Endothelial cell of umbilical vein (primary cell): ENCODE results near the gene HABP2. TPM values are rescaled to one million over a fixed set of nuclear protein-coding genes. Genes with fewer than 3 reads are reported as not detected.

Experiments used
- BruUV-seq: library from RNA; stranded (reverse); fragments of 400-500 nt; replicated peaks from 2 replicates; lab custom pipeline; 2021; lab: Mats Ljungman, UMichigan
- CTCF ChIA-PET: fragments of 300-600, 350-600 bp; sonication (Branson Sonifier 250); formaldehyde crosslinking; loops from one replicate; lab custom pipeline; 2021; ENCODE audit warnings: antibody characterized with exemption, inconsistent platforms; lab: Charles Lee
- POLR2A ChIA-PET: fragments of 300-600, 350-600 bp; sonication (Branson Sonifier 250); formaldehyde crosslinking; loops from one replicate; lab custom pipeline; 2021; ENCODE audit warnings: antibody characterized with exemption, inconsistent platforms; lab: Charles Lee
- DNase-seq: peaks from one replicate; pipeline ENCODE4 v3.0.0-alpha.2; 2011; ENCODE audit warnings: low read depth, low spot score
- FAIRE-seq: peaks from 2 replicates; lab custom pipeline; 2011; peaks lifted over from hg19 to GRCh38; lab: Jason Lieb, UNC
- H2AFZ ChIP-seq: 2 replicates; pipeline ENCODE4 v1.6.0; 2012; ENCODE audit warnings: low read depth, low read length, control low read depth, inconsistent platforms
- H3K27ac ChIP-seq: 2 replicates; pipeline ENCODE4 v1.5.1; 2011; ENCODE audit warnings: low read depth, mild to moderate bottlenecking, control low read depth, low read length, moderate library complexity; ENCODE audit not compliant: insufficient read depth
- H3K27me3 ChIP-seq, 2 experiments: 2 replicates each; pipeline versions ENCODE4 v1.6.0 to v1.6.1; 2011; ENCODE audit warnings: low read length in 2 of 2, mixed read lengths in 1 of 2; ENCODE audit not compliant: control insufficient read depth in 2 of 2, insufficient read depth in 2 of 2
- H3K36me3 ChIP-seq, 2 experiments: 2 replicates in 1 of 2; 3 replicates in 1 of 2; pipeline ENCODE4 v1.5.1; 2011; ENCODE audit warnings: low read length in 2 of 2, mild to moderate bottlenecking in 1 of 2, moderate library complexity in 1 of 2; ENCODE audit not compliant: control insufficient read depth in 2 of 2, insufficient read depth in 2 of 2; ENCODE audit errors: extremely low read depth in 1 of 2
- H3K4me1 ChIP-seq: 3 replicates; pipeline ENCODE4 v1.5.1; 2011; ENCODE audit warnings: mild to moderate bottlenecking, low read length; ENCODE audit not compliant: control insufficient read depth, insufficient read depth; ENCODE audit errors: extremely low read depth
- H3K4me2 ChIP-seq: 2 replicates; pipeline ENCODE4 v1.6.1; 2011; ENCODE audit warnings: low read length, control low read depth, mixed read lengths; ENCODE audit not compliant: insufficient read depth
- H3K4me3 ChIP-seq, 3 experiments: fragments of 200-600 bp in 1 of 3; sonication (generic), shearing (Covaris generic) in 1 of 3; replicated peaks in 1 of 3; 2 replicates each; pipeline ENCODE4 v1.5.1; 2011 to 2016; ENCODE audit warnings: control low read depth in 3 of 3, low read length in 3 of 3, mild to moderate bottlenecking in 2 of 3, inconsistent platforms in 1 of 3, low read depth in 1 of 3, moderate library complexity in 1 of 3; ENCODE audit not compliant: insufficient read depth in 1 of 3
- H3K79me2 ChIP-seq: 2 replicates; pipeline ENCODE4 v1.6.0; 2012; ENCODE audit warnings: low read length, inconsistent platforms; ENCODE audit not compliant: control insufficient read depth, insufficient read depth
- H3K9ac ChIP-seq: replicated peaks from 2 replicates; pipeline ENCODE3; 2011; ENCODE audit warnings: low read length, control low read depth; ENCODE audit not compliant: insufficient read depth; ENCODE audit errors: extremely low read depth
- H3K9me1 ChIP-seq: replicated peaks from 3 replicates; pipeline ENCODE4 v1.6.0; 2011; ENCODE audit warnings: mild to moderate bottlenecking, low read length; ENCODE audit not compliant: control insufficient read depth, insufficient read depth; ENCODE audit errors: extremely low read depth
- H3K9me3 ChIP-seq: replicated peaks from 2 replicates; pipeline ENCODE4 v1.5.1; 2012; ENCODE audit warnings: low read length, inconsistent platforms; ENCODE audit not compliant: control insufficient read depth, insufficient read depth
- H4K20me1 ChIP-seq: replicated peaks from 2 replicates; pipeline ENCODE3; 2011; ENCODE audit warnings: mild to moderate bottlenecking, low read length; ENCODE audit not compliant: control insufficient read depth, insufficient read depth; ENCODE audit errors: extremely low read depth
- CTCF ChIP-seq, 2 donors: IDR thresholded peaks; 1 replicate in 1 of 2; 2 replicates in 1 of 2; pipeline ENCODE4 v1.5.1; 2011; ENCODE audit warnings: low read length in 2 of 2, mild to moderate bottlenecking in 2 of 2, moderate library complexity in 2 of 2, control low read depth in 1 of 2, inconsistent platforms in 1 of 2, low read depth in 1 of 2; ENCODE audit not compliant: insufficient read depth in 1 of 2; ENCODE audit errors: extremely low read depth in 1 of 2
- FOS ChIP-seq: IDR thresholded peaks from 2 replicates; pipeline ENCODE4 v1.6.1; 2011; ENCODE audit warnings: mild to moderate bottlenecking, low read length, moderate library complexity, borderline replicate concordance; ENCODE audit not compliant: insufficient read depth
- GATA2 ChIP-seq: IDR thresholded peaks from 2 replicates; pipeline ENCODE4 v1.7.0; 2011; ENCODE audit warnings: low read depth, mild to moderate bottlenecking, moderate library complexity, mixed read lengths, low read length; ENCODE audit not compliant: insufficient read length, insufficient read depth
- POLR2AphosphoS5 ChIP-seq: IDR thresholded peaks from 2 replicates; pipeline ENCODE4 v1.6.1; 2012; ENCODE audit warnings: low read depth, mild to moderate bottlenecking, control low read depth, low read length, moderate library complexity; ENCODE audit not compliant: insufficient read depth
- dilution Hi-C: fragments of 300-500 bp; cut with MboI; formaldehyde crosslinking; loops from one replicate; pipeline ENCODE4 v1.15.0; 2019; ENCODE audit warnings: low sequenced_read_pairs; ENCODE audit not compliant: extremely low pct_ligation_motif_present
- intact Hi-C: fragments of 100-400 bp; cut with micrococcal nuclease; formaldehyde crosslinking; loops from one replicate; pipeline ENCODE4 v1.10.0; 2022
- polyA plus RNA-seq, 4 experiments: library from polyadenylated mRNA; depleted of rRNA in 3 of 4; stranded (reverse) in 3 of 4; unstranded in 1 of 4; fragments of >200 nt; gene quantifications; 2 replicates each; pipeline versions ENCODE4 v1.2.1 to v1.2.3, GENCODE V29; 2011 to 2012; ENCODE audit warnings: missing spikeins in 1 of 4
- total RNA-seq: library from RNA; stranded (reverse); gene quantifications from 2 replicates; pipeline ENCODE4 v1.2.3, GENCODE V29; 2021

HABP2 gene
- total and polyA plus RNA-seq, 2 donors (not counting 3 experiments of a cell fraction or from before 2014, with no cell fraction given) = 0.04 TPM; not detected in 1

GRCh38 chr10:113616244-113617074 lies 63.6 kb downstream of the HABP2 start:
- intact Hi-C loops = no loop called here
- no peaks in the 10 kb centered on the region for H3K4me1 ChIP-seq
- H3K9me3 ChIP-seq = no peaks in the 10 kb centered on the region
- peaks cover 2 to 19% of the 10 kb centered on the region in 2 experiments for H3K27me3 ChIP-seq
- no TSS peak for BruUV-seq
- no peaks in the 10 kb centered on the region for H3K9me1 ChIP-seq
- TF ChIP-seq CTCF (IDR thresholded peaks at IDR 0.05; ENCODE audit: extremely low read depth in 1 of 2, insufficient read depth in 1 of 2, low read depth in 1 of 2, low read length in 2 of 2) = peak; percentile 29 to 39
- no peak for TF ChIP-seq FOS
- TF ChIP-seq GATA2 = peak; percentile 27
- no peak for TF ChIP-seq POLR2AphosphoS5
- DNase-seq = peak; percentile 10
- dilution Hi-C loops = no loop called here
- ChIA-PET POLR2A (no interaction called here), CTCF (no interaction called here)
- H3K36me3 ChIP-seq = no peaks in the 10 kb centered on the region
- no peaks in the 10 kb centered on the region for H4K20me1 ChIP-seq
- no peak overlapping the region for H3K4me3 ChIP-seq
- H2AFZ ChIP-seq = no peak overlapping the region
- H3K79me2 ChIP-seq = no peaks in the 10 kb centered on the region
- FAIRE-seq = no peak
- no peak overlapping the region for H3K4me2 ChIP-seq
- H3K9ac ChIP-seq = no peak overlapping the region
- no peak overlapping the region for H3K27ac ChIP-seq
